SK-N-MC (cell line): ENCODE measurements around the gene CXADR.

Experiments
- EZH2 ChIP-seq: fragments of 200-600 bp; sonication (generic); IDR thresholded peaks from one replicate; pipeline ENCODE4 v1.6.1; 2017; ENCODE audit warnings: antibody characterized with exemption
- POLR2AphosphoS5 ChIP-seq: IDR thresholded peaks from 2 replicates; pipeline ENCODE4 v1.6.1; 2012; ENCODE audit warnings: mild to moderate bottlenecking, low read depth, low read length, borderline replicate concordance

GRCh38 chr21:17578162-17578561 is 65.3 kb downstream of the CXADR start:
- TF ChIP-seq POLR2AphosphoS5 (no peak), EZH2 (no peak)
